ENCODE data around the gene KRT80.

Gene KRT80

GRCh38 chr12:52210925-52211650 is 19.3 kb upstream of the KRT80 start:
- DNase-seq (ENCODE audit: low spot score): no peak

GRCh38 chr12:52210186-52210924 is 18.5 kb upstream of the KRT80 start:
- no peak for DNase-seq (ENCODE audit: low spot score)

DNA sequence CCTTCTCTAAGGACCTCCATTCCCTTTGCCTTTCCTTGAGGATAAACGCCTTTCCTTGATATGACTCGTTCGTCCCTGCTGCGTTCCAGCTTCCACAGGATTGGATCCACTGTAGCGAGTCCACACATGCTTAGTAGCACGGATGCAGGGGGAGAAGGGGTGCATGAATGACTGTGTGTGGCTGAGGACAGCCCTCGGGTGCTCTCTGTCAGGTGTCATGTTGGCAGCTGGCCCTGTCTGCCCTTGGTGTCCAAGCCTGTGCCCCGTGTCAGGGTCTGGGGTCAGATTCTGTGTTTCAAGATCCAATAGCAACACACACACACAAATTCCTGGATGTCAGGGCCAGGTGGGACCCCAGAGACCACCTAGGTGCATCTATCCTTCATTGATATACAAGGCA is 17.5 kb upstream of the KRT80 start:
- no peak for DNase-seq (ENCODE audit: low spot score)

DNA sequence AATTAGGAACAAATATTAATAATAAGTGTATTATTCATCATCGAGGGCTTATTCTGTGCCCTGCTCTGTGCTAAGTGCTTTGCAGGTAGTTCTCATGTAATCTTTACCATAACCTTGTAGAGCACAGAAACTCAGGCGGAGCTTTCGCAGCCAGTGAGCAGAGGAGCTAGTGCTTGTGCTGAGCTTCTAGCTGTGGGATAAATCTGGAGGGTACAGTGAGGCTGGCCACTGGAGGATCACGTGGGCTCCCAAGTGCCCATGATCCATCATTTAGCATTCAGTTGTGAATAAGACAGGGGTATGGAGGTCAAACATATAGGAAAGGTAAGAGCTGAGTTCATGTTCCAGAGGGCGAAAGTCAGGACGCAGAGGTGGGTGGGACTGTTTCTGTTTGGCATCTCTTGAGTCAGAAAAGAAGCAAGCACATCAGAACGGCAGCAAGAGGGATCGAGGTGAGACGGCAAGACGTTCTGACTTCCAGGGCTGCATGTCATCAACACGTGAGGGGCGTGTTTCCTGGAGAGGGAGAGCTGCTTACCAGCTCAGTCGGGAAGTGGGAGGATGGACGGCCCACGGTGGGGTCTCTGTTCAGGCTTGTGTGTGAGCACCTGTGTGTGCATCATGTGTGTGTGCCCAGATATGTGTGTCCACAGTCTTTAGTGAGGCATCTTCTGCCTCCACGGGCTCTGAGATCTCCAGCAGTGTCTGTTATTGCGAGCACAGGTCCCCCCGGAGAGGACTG is 16.8 kb upstream of the KRT80 start:
- DNase-seq (ENCODE audit: low spot score): no peak

GRCh38 chr12:52207895-52208294 is 16.1 kb upstream of the KRT80 start:
- DNase-seq (ENCODE audit: low spot score): no peak

DNA sequence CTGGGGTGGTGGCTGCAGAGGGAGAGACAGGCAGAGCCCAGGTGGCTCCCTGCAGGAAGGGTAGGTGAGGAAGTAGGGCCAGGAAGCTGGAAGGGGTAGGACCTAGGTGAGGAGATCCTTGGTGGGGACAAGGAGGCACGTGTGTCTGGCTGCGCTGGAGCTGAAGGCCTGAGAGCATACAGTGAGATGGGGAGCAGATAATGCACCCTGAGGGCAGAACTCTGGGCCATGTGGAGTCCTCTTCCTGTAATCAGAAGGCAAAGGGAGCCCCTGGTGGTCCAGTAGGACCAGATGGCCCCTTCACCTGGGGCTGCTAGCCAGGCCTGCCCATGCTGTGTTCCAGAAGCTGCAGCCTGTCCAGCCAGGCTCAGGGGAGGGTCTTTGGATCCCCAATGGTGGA is 15.3 kb upstream of the KRT80 start:
- DNase-seq (ENCODE audit: low spot score): no peak

DNA sequence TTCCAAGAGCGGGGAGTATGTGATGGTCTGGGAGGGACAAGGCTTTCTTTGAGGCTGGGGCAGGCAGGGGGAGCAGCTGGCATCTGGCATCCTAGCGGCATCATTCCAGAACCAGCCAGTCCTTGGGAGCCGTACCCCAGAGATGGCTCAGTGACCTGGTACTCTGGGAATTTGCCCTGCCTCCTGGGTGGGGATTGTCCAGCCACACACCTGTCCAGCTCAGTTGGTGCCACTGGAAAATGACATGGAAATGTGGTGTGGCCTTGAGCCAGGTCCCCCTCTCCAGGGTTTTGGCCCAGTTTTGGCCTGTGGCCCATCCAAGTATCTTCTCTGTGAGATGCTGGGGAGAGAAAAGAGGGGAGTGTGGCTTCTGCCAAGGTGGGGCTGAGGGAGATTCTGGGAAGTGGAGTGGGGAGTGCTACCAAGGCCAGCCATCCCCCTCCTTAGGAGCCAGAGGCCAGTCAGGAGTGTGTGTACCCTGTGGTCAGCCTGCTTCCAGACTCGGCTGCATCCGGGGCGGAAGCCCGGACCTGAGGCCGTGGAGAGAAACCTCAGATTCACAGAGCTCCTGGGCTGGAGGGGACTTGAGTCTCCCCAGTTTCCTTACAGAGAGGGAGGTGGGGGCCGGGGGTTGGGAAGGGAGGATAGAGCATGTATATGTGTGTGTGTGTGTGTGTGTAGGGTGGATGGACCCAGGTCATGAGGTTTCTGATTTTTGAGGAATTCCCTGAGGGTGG is 14.7 kb upstream of the KRT80 start:
- no peak for DNase-seq (ENCODE audit: low spot score)

GRCh38 chr12:52205612-52206303 is 13.9 kb upstream of the KRT80 start:
- DNase-seq (ENCODE audit: low spot score): no peak

DNA sequence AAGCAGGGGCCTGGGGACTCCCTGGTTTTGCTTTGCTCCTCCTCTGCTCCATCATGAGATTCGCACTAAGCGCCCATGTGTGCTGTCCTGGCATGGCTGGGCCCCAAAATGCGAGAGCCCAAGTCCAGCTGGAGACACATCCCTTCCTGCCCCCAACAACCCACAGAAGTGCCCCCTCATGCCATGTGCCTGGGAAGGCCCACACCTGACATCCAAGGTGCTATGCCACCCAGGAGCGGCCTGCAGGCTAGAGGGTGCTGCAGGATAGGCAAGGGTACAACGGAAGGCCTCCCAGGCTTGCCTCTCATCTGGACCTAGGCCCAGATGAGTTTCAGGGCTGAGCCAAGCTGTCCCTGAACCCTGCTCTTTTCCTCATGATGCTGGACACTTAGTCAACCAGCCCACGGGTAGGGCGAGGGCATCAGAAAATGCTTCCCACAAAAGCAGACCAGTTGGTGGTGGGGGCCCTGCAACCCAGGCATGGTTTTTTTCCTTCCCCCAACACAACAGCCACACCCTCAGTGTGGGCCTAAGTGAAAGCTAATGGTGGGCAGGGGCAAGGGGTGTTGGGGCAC is 13.2 kb upstream of the KRT80 start:
- no peak for DNase-seq (ENCODE audit: low spot score)

GRCh38 chr12:52204095-52204930 is 12.5 kb upstream of the KRT80 start:
- no peak for DNase-seq (ENCODE audit: low spot score)

GRCh38 chr12:52203079-52203921 is 11.5 kb upstream of the KRT80 start:
- no peak for DNase-seq (ENCODE audit: low spot score)

GRCh38 chr12:52202361-52203078 is 10.7 kb upstream of the KRT80 start:
- DNase-seq (ENCODE audit: low spot score): no peak

DNA sequence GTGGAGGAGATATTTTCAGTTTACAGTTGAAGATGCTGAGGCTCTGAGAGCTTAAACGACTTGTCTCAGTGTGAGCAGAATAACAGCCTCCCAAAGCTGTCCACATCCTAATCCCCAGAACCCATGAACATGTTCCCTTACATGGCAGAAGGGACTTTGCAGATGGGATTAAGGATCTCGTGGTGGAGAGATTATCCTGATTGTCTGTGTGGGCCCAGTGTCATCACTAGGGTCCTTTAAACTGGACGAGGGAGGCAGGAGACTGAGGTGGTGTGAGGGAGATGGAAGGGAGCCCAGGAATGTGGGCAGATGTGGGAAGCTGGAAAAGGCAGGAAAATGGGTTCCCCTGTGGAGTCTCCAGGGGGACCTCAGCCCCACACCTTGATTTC is 9.6 kb upstream of the KRT80 start:
- DNase-seq (ENCODE audit: low spot score): no peak

GRCh38 chr12:52200781-52201450 is 9.1 kb upstream of the KRT80 start:
- DNase-seq (ENCODE audit: low spot score): no peak

DNA sequence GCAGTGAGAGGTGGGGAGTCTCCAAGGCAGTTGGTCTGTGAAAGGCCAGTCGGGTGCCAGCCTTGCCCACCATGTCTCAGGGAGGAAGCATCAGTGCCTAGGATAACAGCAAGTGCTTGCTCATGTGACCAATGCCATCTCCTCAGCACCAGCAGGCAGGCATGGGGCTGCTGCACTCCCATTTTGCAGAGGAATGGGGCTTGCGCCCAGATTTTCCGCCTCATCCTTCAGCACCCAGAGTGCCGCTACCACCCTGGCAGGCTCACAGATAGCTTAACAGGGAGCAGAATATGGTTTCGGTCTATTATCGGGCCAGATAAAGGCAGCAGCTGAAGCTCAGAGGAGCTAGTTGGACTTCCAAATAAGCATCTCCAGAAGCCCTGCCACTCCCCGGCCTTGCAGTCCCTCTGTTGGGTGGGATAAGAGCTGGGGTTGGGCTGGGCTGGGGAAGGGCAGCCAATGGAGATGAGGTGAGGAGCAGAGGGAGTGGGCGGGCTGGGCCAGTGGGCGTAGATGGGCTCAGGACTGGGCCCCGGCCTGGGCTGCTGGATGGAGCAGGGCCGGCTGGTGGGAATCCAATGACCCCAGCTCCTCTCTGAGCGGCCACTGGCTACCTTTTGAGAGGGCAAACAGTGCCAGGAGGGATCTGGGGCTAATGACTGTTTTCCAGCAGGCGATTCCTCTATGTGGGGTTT is 8.4 kb upstream of the KRT80 start:
- DNase-seq (ENCODE audit: low spot score): no peak

DNA sequence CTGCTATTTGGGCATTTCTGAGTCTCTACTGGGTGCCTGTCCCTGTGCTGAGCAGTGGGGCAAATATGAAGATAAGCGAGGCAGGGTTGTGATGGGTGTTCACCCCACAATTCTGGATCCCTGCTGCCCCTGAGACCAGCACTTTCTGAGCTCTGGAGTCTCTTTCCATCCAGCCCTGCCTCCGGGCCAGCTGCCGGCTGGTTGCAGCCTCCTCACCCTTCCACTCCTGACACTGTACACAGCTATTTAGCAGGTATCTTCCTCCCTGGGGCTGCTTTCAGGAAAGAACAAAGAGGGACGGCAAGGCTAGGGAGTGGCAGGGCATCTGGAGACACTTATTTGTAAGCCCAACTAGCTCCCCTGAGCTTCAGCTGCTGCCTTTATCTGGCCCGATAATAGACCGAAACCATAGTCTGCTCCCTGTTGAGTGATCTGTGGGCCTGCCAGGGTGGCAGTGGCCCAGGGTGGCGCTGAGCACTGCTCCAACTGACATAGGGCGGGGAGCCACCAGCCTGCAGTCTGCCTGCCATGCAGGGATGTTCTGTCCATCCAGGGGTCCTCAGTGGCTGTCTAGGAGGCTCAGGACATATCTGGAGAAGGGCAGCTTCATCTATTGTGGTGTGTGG is 7.6 kb upstream of the KRT80 start:
- DNase-seq (ENCODE audit: low spot score): no peak

Data from HuH-7.5 (cell line).